ENCODE data around the gene SPACA1. TPM values are rescaled to one million over a fixed set of nuclear protein-coding genes. Genes with fewer than 3 reads are reported as not detected.

Gene SPACA1
- total RNA-seq, 4 donors from 2014 or later = not detected

GRCh38 chr6:88111991-88112390 lies 64.3 kb downstream of the SPACA1 start:
- TF ChIP-seq POLR2A (IDR thresholded peaks at IDR 0.05) (no peak), CTCF (IDR thresholded peaks at IDR 0.05) (no peak)
- no peak overlapping the region for H3K4me3 ChIP-seq (replicated peaks in 1 of 3)
- H3K36me3 ChIP-seq = no peaks in the 10 kb centered on the region
- WGBS, 2 donors = 71 to 74% methylated on average over 5 of the region's 5 CpGs
- no peaks in the 10 kb centered on the region for H3K9me3 ChIP-seq
- intact Hi-C loops (cut with DNase I) = no loop called here
- no peak for DNase-seq
- no peaks in the 10 kb centered on the region for H3K4me1 ChIP-seq
- H3K27ac ChIP-seq = no peak overlapping the region
- no peaks in the 10 kb centered on the region for H3K27me3 ChIP-seq

GRCh38 chr6:88114838-88115237 lies 67.2 kb downstream of the SPACA1 start:
- no peaks in the 10 kb centered on the region for H3K36me3 ChIP-seq
- H3K4me3 ChIP-seq (replicated peaks in 1 of 3) = no peak overlapping the region
- intact Hi-C loops (cut with DNase I) = no loop called here
- WGBS, 2 donors = 33 to 43% methylated on average over 2 of the region's 2 CpGs
- DNase-seq = no peak
- H3K4me1 ChIP-seq = no peaks in the 10 kb centered on the region
- no peak overlapping the region for H3K27ac ChIP-seq
- no peaks in the 10 kb centered on the region for H3K9me3 ChIP-seq
- no peaks in the 10 kb centered on the region for H3K27me3 ChIP-seq
- TF ChIP-seq CTCF (IDR thresholded peaks at IDR 0.05) (no peak), POLR2A (IDR thresholded peaks at IDR 0.05) (no peak)

GRCh38 chr6:88115307-88115706 lies 67.7 kb downstream of the SPACA1 start:
- Histone ChIP-seq H3K4me1 (no peaks in the 10 kb centered on the region), H3K4me3 (replicated peaks in 1 of 3) (no peak overlapping the region), H3K27me3 (no peaks in the 10 kb centered on the region), H3K27ac (no peak overlapping the region), H3K36me3 (no peaks in the 10 kb centered on the region), H3K9me3 (no peaks in the 10 kb centered on the region)
- 19 to 30% methylated on average over 2 of the region's 2 CpGs for WGBS, 2 donors
- TF ChIP-seq CTCF (IDR thresholded peaks at IDR 0.05) (no peak), POLR2A (IDR thresholded peaks at IDR 0.05) (no peak)
- intact Hi-C loops (cut with DNase I) = no loop called here
- no peak for DNase-seq

- intact Hi-C loops (cut with DNase I) = no loop called here
- Histone ChIP-seq H3K27me3 (no peaks in the 10 kb centered on the region), H3K4me1 (no peaks in the 10 kb centered on the region), H3K4me3 (replicated peaks in 1 of 3) (no peak overlapping the region), H3K36me3 (no peaks in the 10 kb centered on the region), H3K9me3 (no peaks in the 10 kb centered on the region), H3K27ac (no peak overlapping the region)
- no peak for TF ChIP-seq CTCF (IDR thresholded peaks at IDR 0.05)
- no peak for TF ChIP-seq POLR2A (IDR thresholded peaks at IDR 0.05)
- no peak for DNase-seq
- WGBS, 2 donors = 44 to 59% methylated on average over 3 of the region's 3 CpGs
These were observed 68.6 kb downstream of the SPACA1 start for GRCh38 chr6:88116276-88116675.

Other genes with a start within 250 kb of the SPACA1 start
- gene CNR1, start 118.5 kb downstream of the SPACA1 start, total RNA-seq = 10 to 100 TPM in 1 of 4 donors, 1 to 10 TPM in 3; 3.8 to 17.5 (median 7.8) TPM